HepG2 (cell line): ENCODE measurements around the gene NUP85. TPM values are rescaled to one million over a fixed set of nuclear protein-coding genes. Genes with fewer than 3 reads are reported as not detected.
A peak's percentile ranks its signal among the peaks of the same experiment; 100 is the strongest.

Source experiments
- ATF7 ChIP-seq, 2 experiments: fragments of 450-650 bp in 1 of 2; sonication (generic) in 1 of 2; formaldehyde crosslinking in 1 of 2; IDR thresholded peaks; 2 replicates each; pipeline versions ENCODE4 v1.4.0 to v1.6.1; 2016 to 2020; ENCODE audit warnings: antibody characterized with exemption in 1 of 2, mild to moderate bottlenecking in 1 of 2, missing genetic modification reagents in 1 of 2
- DNMT1 ChIP-seq: sonication (generic); formaldehyde crosslinking; IDR thresholded peaks from 2 replicates; pipeline ENCODE4 v1.5.1; 2020; ENCODE audit warnings: mild to moderate bottlenecking, missing genetic modification reagents
- EED ChIP-seq: sonication (generic); formaldehyde crosslinking; IDR thresholded peaks from 2 replicates; pipeline ENCODE4 v1.5.0; 2020; ENCODE audit warnings: mild to moderate bottlenecking, missing genetic modification reagents
- FOXJ3 ChIP-seq: sonication (generic); formaldehyde crosslinking; IDR thresholded peaks from 2 replicates; pipeline ENCODE4 v1.4.0; 2020; ENCODE audit warnings: missing genetic modification reagents, mild to moderate bottlenecking, borderline replicate concordance
- GPN1 ChIP-seq: sonication (generic); formaldehyde crosslinking; IDR thresholded peaks from 2 replicates; pipeline ENCODE4 v1.5.1; 2020; ENCODE audit warnings: missing genetic modification reagents, borderline replicate concordance
- KDM2A ChIP-seq: sonication (generic); formaldehyde crosslinking; IDR thresholded peaks from 2 replicates; pipeline ENCODE4 v1.4.0; 2020; ENCODE audit warnings: low read depth, missing genetic modification reagents, borderline replicate concordance
- MAZ ChIP-seq, 2 experiments: sonication (generic) in 1 of 2; formaldehyde crosslinking in 1 of 2; IDR thresholded peaks; 2 replicates each; pipeline versions ENCODE4 v1.5.0 to v1.6.1; 2012 to 2020; ENCODE audit warnings: low read depth in 2 of 2, mild to moderate bottlenecking in 2 of 2, borderline replicate concordance in 1 of 2, improper control_type of control experiment in 1 of 2, low read length in 1 of 2, missing genetic modification reagents in 1 of 2, moderate library complexity in 1 of 2
- MED13 ChIP-seq: sonication (generic); formaldehyde crosslinking; IDR thresholded peaks from 2 replicates; pipeline ENCODE4 v1.5.0; 2020; ENCODE audit warnings: missing genetic modification reagents
- MIER3 ChIP-seq: IDR thresholded peaks from 2 replicates; pipeline ENCODE4 v1.6.1; 2016; ENCODE audit warnings: missing compliant biosample characterization, borderline replicate concordance
- MLLT10 ChIP-seq: sonication (generic); formaldehyde crosslinking; IDR thresholded peaks from 2 replicates; pipeline ENCODE4 v1.4.0; 2020; ENCODE audit warnings: missing genetic modification reagents
- NFKB2 ChIP-seq: sonication (generic); formaldehyde crosslinking; IDR thresholded peaks from 2 replicates; pipeline ENCODE4 v1.4.0; 2020; ENCODE audit warnings: missing genetic modification reagents, borderline replicate concordance
- RAD51 ChIP-seq: fragments of 450-650 bp; IDR thresholded peaks from 2 replicates; pipeline ENCODE4 v1.6.1; 2016; ENCODE audit warnings: borderline replicate concordance
- SMARCE1 ChIP-seq: fragments of 450-650 bp; IDR thresholded peaks from 2 replicates; pipeline ENCODE4 v1.6.1; 2017; ENCODE audit warnings: borderline replicate concordance
- SRSF9 ChIP-seq: fragments of 200-400 bp; formaldehyde crosslinking; IDR thresholded peaks from 2 replicates; pipeline ENCODE4 v1.6.1; 2018; ENCODE audit warnings: borderline replicate concordance, mild to moderate bottlenecking, low read depth, low read length; ENCODE audit not compliant: insufficient read depth, poor library complexity, severe bottlenecking
- ZNF251 ChIP-seq: sonication (generic); formaldehyde crosslinking; IDR thresholded peaks from 2 replicates; pipeline ENCODE4 v1.9.0; 2021; ENCODE audit warnings: mild to moderate bottlenecking, missing genetic modification reagents
- ZNF570 ChIP-seq: sonication (generic); formaldehyde crosslinking; IDR thresholded peaks from 2 replicates; pipeline ENCODE4 v1.4.0; 2020; ENCODE audit warnings: mild to moderate bottlenecking, missing genetic modification reagents, borderline replicate concordance
- ZNF615 ChIP-seq: sonication (generic); formaldehyde crosslinking; IDR thresholded peaks from 2 replicates; pipeline ENCODE4 v1.5.0; 2020; ENCODE audit warnings: mild to moderate bottlenecking, missing genetic modification reagents, borderline replicate concordance
- polyA plus RNA-seq, 8 experiments: library from polyadenylated mRNA; depleted of rRNA in 3 of 8; stranded (reverse) in 7 of 8; unstranded in 1 of 8; fragments of >200 nt; fragmentation: Illumina TruSeq in 4 of 8; extraction: Trizol in 4 of 8; gene quantifications; 2 replicates each; pipeline versions ENCODE4 v1.2.1 to v1.2.3, GENCODE V29; 2011 to 2016; ENCODE audit warnings: low read depth in 4 of 8, missing spikeins in 1 of 8, mixed read lengths in 1 of 8; ENCODE audit not compliant: insufficient read depth in 1 of 8
- total RNA-seq, 5 experiments: library from RNA; depleted of rRNA; stranded (reverse); fragments of >200 nt; fragmentation: Illumina TruSeq; extraction: Trizol; gene quantifications; 2 replicates each; pipeline ENCODE4 v1.2.3, GENCODE V29; 2016; ENCODE audit warnings: low read depth in 1 of 5
- TF ChIP-seq, protein P1 (sequence below): sonication (generic); formaldehyde crosslinking; IDR thresholded peaks from 2 replicates; pipeline ENCODE4 v1.4.0; 2020; ENCODE audit warnings: missing genetic modification reagents, low read depth, mild to moderate bottlenecking, borderline replicate concordance
- TF ChIP-seq, protein P2 (sequence below): sonication (generic); formaldehyde crosslinking; IDR thresholded peaks from 2 replicates; pipeline ENCODE4 v1.5.0; 2020; ENCODE audit warnings: missing genetic modification reagents
- TF ChIP-seq, protein P3 (sequence below): sonication (generic); formaldehyde crosslinking; IDR thresholded peaks from 2 replicates; pipeline ENCODE4 v1.8.1; 2023; ENCODE audit warnings: mild to moderate bottlenecking, moderate library complexity, missing genetic modification reagents
- TF ChIP-seq, protein P4 (sequence below): sonication (generic); formaldehyde crosslinking; IDR thresholded peaks from 2 replicates; pipeline ENCODE4 v1.8.1; 2023; ENCODE audit warnings: missing genetic modification reagents, mild to moderate bottlenecking, borderline replicate concordance
- TF ChIP-seq, protein P5 (sequence below): sonication (generic); formaldehyde crosslinking; IDR thresholded peaks from 2 replicates; pipeline ENCODE4 v1.5.0; 2020; ENCODE audit warnings: missing genetic modification reagents
- TF ChIP-seq, protein P6 (sequence below): sonication (generic); formaldehyde crosslinking; IDR thresholded peaks from 2 replicates; pipeline ENCODE4 v1.5.1; 2020; ENCODE audit warnings: missing genetic modification reagents, mild to moderate bottlenecking, borderline replicate concordance

Gene NUP85
- total and polyA plus RNA-seq, 2 of the 13 experiments (the other 11 are each of a cell fraction or from before 2014, with no cell fraction given), result 89.1 to 124 TPM

DNA sequence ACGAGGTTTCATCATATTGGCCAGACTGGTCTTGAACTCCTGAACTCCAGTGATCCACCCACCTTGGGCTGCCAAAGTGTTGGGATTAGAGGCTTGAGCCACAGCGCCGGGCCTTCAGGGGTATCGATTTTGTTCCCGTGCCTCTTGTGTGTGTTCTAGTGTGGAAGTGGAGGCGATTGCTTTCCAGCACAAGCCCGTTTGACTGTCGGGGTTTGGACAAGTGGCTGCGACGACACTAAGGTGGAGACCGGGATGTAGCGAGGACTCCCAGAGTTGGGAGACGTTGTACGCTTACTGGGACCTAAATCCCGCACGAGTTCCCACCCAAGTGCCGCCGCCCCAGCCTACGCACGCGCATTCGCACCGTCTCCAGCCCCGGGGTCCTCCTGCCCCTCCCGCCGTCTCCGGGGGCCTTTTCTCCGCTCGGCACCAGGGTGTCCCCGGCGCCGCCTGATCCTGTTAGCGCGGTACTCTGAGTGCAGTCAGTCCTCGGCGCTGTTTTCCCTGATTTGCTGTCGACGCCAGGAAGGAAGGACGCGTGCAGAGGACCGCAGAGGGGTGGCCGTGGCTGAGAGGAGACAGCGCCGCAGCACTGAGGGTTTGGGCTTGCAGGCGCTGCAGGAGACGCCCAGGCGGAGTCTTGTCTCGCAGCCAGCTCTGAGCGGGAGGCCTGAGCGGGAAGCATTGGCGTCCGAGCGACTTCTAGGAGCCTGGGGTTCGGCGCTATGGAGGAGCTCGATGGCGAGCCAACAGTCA lies at the start of gene NUP85 (continued):
- TF ChIP-seq, protein P1, sequence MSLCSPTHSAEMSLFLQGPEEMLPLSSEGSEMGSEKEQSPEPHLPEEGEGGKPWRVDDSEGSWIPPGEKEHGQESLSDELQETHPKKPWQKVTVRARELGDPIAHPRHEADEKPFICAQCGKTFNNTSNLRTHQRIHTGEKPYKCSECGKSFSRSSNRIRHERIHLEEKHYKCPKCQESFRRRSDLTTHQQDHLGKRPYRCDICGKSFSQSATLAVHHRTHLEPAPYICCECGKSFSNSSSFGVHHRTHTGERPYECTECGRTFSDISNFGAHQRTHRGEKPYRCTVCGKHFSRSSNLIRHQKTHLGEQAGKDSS (CRISPR knock-in tag), result peak; percentile 90
- TF ChIP-seq RAD51, result no peak
- TF ChIP-seq FOXJ3 (CRISPR knock-in tag), result 0 out of 2 replicates have a peak, but pooled peaks have one; percentile 79
- TF ChIP-seq ZNF570, result no peak
- peak; percentile 6; the same call in 1 of the 2 replicates for TF ChIP-seq DNMT1
- TF ChIP-seq MAZ (IDR thresholded peaks at IDR 0.05; ENCODE audit: borderline replicate concordance, low read depth, low read length), result peak; percentile 92
- peak; percentile 96 for TF ChIP-seq MAZ (CRISPR knock-in tag; IDR thresholded peaks at IDR 0.05; ENCODE audit: low read depth)
- no peak for TF ChIP-seq SMARCE1
- peak; percentile 81 for TF ChIP-seq NFKB2
- no peak; the same call in 1 of the 2 replicates for TF ChIP-seq MIER3 (CRISPR knock-in tag)
- no peak for TF ChIP-seq ZNF615
- TF ChIP-seq MED13, result peak; percentile 74; the same call in 1 of the 2 replicates
- peak; percentile 87; the same call in 1 of the 2 replicates for TF ChIP-seq ZNF251 (CRISPR knock-in tag)
- TF ChIP-seq KDM2A (CRISPR knock-in tag), result peak; percentile 91
- no peak for TF ChIP-seq GPN1 (CRISPR knock-in tag)
- no peak for TF ChIP-seq SRSF9
- TF ChIP-seq, protein P2, sequence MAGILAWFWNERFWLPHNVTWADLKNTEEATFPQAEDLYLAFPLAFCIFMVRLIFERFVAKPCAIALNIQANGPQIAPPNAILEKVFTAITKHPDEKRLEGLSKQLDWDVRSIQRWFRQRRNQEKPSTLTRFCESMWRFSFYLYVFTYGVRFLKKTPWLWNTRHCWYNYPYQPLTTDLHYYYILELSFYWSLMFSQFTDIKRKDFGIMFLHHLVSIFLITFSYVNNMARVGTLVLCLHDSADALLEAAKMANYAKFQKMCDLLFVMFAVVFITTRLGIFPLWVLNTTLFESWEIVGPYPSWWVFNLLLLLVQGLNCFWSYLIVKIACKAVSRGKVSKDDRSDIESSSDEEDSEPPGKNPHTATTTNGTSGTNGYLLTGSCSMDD (CRISPR knock-in tag), result no peak; the same call in 1 of the 2 replicates
- TF ChIP-seq, protein P3, sequence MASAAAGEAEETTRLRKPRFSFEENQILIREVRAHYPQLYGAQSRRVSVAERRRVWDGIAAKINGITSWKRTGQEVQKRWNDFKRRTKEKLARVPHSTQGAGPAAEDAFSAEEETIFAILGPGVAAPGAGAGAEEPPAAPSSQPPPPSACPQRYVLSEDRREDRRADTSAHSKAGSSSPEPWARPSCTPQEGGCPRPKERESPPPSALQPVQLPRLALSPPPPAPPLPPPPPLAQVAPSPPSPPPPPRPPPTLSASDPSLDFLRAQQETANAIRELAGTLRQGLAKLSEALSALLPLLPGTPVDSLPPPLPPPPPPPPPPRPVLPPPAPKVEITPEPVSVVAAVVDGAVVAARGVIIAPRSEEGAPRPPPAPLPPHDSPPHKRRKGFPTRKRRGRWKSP (CRISPR knock-in tag), result peak; percentile 97
- TF ChIP-seq, protein P4, sequence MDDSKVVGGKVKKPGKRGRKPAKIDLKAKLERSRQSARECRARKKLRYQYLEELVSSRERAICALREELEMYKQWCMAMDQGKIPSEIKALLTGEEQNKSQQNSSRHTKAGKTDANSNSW, result peak; percentile 43; the same call in 1 of the 2 replicates
- no peak for TF ChIP-seq ATF7 (IDR thresholded peaks at IDR 0.05)
- TF ChIP-seq ATF7 (CRISPR knock-in tag; IDR thresholded peaks at IDR 0.05), result peak; percentile 59; the same call in 1 of the 2 replicates
- TF ChIP-seq, protein P5, sequence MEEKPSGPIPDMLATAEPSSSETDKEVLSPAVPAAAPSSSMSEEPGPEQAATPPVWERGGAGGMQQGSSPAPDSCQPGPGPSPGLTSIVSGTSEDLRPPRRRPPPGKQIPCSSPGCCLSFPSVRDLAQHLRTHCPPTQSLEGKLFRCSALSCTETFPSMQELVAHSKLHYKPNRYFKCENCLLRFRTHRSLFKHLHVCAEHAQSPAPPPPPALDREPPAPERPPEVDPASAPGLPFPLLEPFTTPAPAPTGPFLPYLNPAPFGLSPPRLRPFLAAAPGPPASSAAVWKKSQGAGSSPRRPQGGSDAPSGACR, result peak; percentile 42
- TF ChIP-seq, protein P6, sequence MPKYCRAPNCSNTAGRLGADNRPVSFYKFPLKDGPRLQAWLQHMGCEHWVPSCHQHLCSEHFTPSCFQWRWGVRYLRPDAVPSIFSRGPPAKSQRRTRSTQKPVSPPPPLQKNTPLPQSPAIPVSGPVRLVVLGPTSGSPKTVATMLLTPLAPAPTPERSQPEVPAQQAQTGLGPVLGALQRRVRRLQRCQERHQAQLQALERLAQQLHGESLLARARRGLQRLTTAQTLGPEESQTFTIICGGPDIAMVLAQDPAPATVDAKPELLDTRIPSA (CRISPR knock-in tag), result no peak
- peak; percentile 85 for TF ChIP-seq EED (CRISPR knock-in tag)
- TF ChIP-seq MLLT10, result no peak
